ENCODE data around the gene ORC1.

ORC1 gene

GRCh38 chr1:52357397-52357796, 46.8 kb downstream of the ORC1 start:
- DNase-seq (ENCODE audit: low read depth in 1 of 2, low spot score in 1 of 2), result no peak
- no peak overlapping the region for H3K27ac ChIP-seq (replicated peaks)
- no peak overlapping the region for H3K4me3 ChIP-seq (replicated peaks; ENCODE audit: insufficient read depth, low read length)
- H3K27me3 ChIP-seq (ENCODE audit: insufficient read depth, poor library complexity, severe bottlenecking), result no peaks in the 10 kb centered on the region
- TF ChIP-seq CTCF (IDR thresholded peaks at IDR 0.05; ENCODE audit: insufficient read depth, low read length) (no peak), GABPA (IDR thresholded peaks at IDR 0.05; ENCODE audit: low read depth) (no peak), POLR2AphosphoS5 (IDR thresholded peaks at IDR 0.05; ENCODE audit: low read depth) (no peak), REST (IDR thresholded peaks at IDR 0.05; ENCODE audit: insufficient replicate concordance, low read depth) (no peak), SPI1 (IDR thresholded peaks at IDR 0.05; ENCODE audit: borderline replicate concordance, low read depth) (no peak)

- no peaks in the 10 kb centered on the region for H3K27me3 ChIP-seq (ENCODE audit: insufficient read depth, poor library complexity, severe bottlenecking)
- H3K27ac ChIP-seq (replicated peaks), result no peak overlapping the region
- no peak overlapping the region for H3K4me3 ChIP-seq (replicated peaks; ENCODE audit: insufficient read depth, low read length)
- TF ChIP-seq CTCF (IDR thresholded peaks at IDR 0.05; ENCODE audit: insufficient read depth, low read length) (no peak), REST (IDR thresholded peaks at IDR 0.05; ENCODE audit: insufficient replicate concordance, low read depth) (no peak), POLR2AphosphoS5 (IDR thresholded peaks at IDR 0.05; ENCODE audit: low read depth) (no peak), GABPA (IDR thresholded peaks at IDR 0.05; ENCODE audit: low read depth) (no peak), SPI1 (IDR thresholded peaks at IDR 0.05; ENCODE audit: borderline replicate concordance, low read depth) (no peak)
- no peak for DNase-seq (ENCODE audit: low read depth in 1 of 2, low spot score in 1 of 2)
Observed at GRCh38 chr1:52356818-52357355, 47.3 kb downstream of the ORC1 start.

DNA sequence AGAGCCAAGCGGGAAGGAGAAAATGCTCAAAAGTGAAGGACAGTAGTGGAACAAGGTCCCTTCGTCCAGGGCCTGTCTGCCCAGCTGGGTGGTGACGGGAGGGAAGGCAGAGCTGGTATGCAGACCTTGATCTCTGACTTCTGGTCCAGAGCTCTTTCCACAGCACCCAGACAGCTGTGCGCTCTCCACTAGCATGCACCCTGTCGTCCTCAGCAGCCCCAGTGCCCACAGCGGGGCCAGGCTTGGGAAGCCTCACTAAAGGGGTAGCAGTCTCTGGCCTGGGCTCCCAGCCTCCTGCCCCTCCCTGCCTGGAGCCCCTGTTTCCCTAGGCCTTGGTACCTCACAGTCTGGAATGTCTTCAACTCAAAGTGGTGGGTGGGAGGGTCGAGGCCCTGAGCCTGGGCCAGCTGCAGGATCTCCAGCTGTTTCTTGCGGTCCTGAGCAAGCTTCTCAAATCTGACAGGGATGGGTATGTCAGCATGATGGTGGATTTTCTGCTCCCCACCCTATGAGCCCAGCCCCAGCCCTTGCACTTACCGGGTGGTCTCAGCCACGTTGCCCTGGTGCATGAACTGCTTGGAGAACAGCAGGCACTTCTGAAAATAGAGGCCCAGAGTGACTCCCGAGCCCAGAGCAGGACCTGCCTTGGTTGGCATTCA, 48.2 kb downstream of the ORC1 start:
- Histone ChIP-seq H3K27me3 (ENCODE audit: insufficient read depth, poor library complexity, severe bottlenecking) (no peaks in the 10 kb centered on the region), H3K27ac (replicated peaks) (no peak overlapping the region), H3K4me3 (replicated peaks; ENCODE audit: insufficient read depth, low read length) (no peak overlapping the region)
- no peak for DNase-seq (ENCODE audit: low read depth in 1 of 2, low spot score in 1 of 2)
- TF ChIP-seq GABPA (IDR thresholded peaks at IDR 0.05; ENCODE audit: low read depth) (no peak), CTCF (IDR thresholded peaks at IDR 0.05; ENCODE audit: insufficient read depth, low read length) (no peak), REST (IDR thresholded peaks at IDR 0.05; ENCODE audit: insufficient replicate concordance, low read depth) (no peak), SPI1 (IDR thresholded peaks at IDR 0.05; ENCODE audit: borderline replicate concordance, low read depth) (no peak), POLR2AphosphoS5 (IDR thresholded peaks at IDR 0.05; ENCODE audit: low read depth) (no peak)
